Esophagus mucosa (tissue), 1 donor: ENCODE results near the gene SLC6A12. TPM values are rescaled to one million over a fixed set of nuclear protein-coding genes. Genes with fewer than 3 reads are reported as not detected.
A peak's percentile ranks its signal among the peaks of the same experiment; 100 is the strongest.

Experiments
- ATAC-seq: fragments of 200-7000 bp; cut with Tn5 transposase; one replicate; pipeline ENCODE4 v1.9.1; 2020
- total RNA-seq: library from RNA; stranded (reverse); gene quantifications from one replicate; pipeline ENCODE4 v1.2.4, GENCODE V29; 2023
- donor health status: DM: yes; HTN: yes; CAD: no.

Gene SLC6A12
- total RNA-seq, 1 donor from 2014 or later: 0.12 TPM

DNA sequence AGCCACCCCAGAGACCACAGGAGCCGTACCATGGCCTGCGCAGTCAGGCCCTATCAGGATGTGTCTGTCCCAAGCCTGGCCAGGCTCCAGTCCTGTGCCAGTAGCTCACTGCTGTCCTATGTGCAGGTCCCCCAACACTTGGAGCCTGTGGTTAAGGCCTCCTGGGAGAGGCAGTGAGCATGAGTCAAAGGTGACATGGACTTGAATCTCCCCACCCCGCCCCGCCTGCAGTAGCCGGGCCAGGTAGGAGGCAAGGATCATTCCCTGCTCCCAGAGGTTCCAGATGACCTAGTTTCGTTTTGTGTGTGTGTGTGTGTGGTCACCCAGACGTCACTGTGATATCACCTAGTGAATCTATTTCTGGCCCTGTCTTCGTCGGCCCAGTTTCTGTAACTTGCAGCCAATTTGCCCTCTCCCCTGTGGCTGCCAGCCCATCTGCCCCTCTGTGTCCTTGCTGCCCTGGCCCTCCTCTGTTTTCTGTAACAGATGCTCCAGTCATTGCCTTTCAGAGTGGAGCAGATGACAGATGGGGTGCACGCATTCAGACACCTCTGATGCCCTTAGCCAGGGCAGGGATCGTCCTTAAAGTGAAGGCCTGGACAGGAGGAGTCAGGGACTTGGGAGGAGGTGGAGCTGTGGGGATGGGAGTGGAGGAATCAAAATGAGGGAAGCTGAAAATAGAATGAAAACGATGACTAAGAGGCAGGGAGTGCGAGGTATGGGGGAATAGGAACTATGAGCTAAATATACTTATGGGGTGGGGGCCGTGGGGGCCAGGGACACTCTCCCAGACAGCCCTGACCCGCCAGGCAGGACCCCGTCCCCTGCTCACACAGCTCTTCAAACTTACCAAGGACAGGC, 37.4 kb downstream of the SLC6A12 start:
- peak; percentile 60 for ATAC-seq

DNA sequence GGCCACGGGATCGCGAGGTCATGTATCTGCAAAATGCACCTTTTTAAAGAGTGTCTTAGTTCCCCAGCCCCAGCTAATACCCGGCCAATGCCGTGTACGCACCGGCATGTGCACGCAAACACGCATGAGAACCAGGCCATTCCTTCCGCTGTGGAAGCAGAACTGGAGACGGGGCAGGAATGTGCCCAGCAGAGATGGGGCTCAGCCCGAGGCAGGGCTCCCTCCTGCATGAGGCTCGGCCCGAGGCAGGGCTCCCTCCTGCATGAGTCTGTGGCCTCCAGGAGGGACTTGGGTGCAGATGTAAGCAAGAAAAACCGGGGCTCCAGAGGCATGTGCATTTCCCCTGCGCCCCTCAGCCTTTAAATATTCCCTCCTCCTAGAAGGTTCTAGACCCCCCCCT, 38.2 kb downstream of the SLC6A12 start:
- ATAC-seq: no peak

DNA sequence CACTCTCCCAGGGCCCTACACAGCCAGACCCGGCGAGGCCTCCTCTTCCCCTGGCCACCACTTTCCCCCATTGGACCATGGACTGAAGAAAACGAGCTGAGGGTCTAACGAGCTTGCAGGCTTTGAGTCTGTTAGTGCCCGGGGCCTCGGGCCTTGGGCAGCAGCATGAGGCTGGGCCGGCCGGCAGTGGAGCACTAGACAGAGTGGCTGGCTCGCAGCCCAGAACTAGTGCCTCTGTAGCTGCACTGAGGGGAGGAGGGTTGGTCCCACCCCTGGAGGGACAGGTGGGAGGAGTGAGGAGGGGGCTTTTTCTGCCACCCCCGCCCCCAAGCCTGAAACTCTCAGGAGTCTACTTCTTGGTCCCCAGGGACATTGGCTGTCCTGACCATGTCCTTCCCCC, 38.7 kb downstream of the SLC6A12 start:
- ATAC-seq: no peak

DNA sequence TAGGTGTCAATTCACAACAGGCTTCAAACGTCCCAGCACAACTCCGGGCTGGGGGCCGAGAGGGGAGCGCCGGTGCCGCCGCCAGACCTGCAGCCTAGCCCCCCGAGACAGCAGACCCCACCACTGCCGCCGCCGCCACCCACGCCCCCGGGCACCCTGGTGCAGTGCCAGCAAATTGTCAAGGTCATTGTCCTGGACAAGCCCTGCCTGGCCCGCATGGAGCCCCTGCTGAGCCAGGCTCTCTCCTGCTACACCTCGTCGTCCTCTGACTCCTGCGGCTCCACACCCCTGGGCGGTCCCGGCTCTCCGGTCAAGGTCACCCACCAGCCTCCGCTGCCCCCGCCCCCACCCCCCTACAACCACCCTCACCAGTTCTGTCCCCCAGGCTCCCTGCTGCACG, 39.4 kb downstream of the SLC6A12 start:
- no peak for ATAC-seq

DNA sequence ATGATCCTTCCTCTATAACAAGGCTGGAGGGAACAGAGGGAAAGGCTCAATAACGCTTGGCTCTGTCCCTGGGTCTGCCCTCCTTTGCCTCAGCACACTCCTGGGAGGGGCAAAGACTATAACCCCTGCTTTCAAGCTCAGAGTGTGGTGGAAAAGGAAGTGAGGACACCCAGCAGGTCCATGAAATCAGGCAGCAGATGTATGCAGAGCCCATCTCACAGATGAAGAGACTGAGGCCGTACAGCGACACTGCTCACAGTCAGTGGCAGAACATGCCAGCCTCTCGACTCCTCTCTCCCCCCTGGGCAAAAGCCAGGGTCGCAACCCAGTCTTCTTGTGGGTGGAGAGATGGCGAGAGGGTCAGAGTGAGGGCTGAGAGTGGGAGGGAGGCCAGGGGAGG, 39.8 kb downstream of the SLC6A12 start:
- ATAC-seq: no peak

DNA sequence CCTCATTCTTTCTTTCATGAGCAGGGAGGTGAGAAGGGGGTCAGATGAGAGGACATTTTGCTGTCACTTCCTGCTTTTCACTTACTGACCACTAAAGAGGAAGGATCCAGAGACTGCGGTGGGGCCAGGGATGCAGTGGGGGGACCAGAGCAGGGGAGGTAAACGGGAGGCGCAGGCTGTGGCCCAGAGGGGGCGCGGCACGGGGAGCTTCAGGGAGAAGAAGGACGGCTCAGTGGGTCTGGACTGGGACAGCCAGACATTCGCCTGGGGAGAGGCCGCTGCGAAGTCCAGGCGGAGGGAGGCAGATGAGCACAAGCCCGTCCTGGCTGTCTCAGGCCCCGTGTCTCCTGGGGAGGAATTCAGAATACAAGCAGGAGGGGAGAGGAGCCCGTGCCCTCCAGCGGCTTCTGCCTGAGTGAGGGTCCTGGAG, 41.2 kb downstream of the SLC6A12 start:
- no peak for ATAC-seq

DNA sequence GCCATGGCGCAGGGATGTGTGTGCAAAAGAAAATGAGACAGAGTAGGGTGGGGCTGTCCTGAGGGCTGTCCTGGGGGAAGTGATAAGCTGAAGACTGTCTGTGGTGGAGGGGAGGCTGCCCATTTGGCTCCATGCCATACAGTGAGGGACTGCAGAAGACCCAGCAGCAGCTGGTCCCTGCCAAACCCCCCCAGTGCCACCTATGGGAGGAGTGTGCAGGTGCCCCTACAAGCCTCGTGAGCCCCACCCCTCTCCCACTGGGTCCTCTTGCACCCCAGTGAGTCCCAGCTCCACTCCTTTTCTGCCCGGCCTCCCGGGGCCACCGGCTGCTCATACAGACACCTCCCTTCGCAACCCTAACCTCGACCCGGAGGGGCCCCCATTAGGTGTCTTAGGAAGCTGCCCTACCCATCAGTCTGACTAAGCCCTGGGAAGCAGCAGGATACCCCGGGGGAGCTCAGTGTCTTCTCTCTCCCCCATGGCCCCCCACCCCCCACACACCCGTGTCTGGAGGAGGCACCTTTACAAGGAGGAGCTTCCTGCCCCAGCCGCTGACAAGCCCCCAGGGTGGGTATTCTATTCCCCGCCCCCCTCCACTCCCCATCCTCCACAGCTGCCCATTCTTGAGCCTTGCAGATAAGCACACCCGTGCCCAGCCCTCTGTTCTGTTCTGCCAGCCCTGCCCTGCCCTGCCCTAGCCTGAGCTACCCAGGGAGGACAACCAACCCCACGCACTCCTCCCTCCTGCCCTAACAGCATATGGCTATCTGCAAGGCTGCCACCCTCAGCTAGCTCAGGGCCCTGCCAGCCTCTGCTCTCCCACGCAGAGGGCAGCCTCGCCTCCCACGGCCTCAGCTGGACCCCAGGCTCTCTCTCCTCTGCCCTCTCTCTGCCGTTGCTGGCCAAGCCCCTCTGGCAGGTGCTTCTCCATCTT, 41.9 kb downstream of the SLC6A12 start:
- peak; percentile 48 for ATAC-seq

DNA sequence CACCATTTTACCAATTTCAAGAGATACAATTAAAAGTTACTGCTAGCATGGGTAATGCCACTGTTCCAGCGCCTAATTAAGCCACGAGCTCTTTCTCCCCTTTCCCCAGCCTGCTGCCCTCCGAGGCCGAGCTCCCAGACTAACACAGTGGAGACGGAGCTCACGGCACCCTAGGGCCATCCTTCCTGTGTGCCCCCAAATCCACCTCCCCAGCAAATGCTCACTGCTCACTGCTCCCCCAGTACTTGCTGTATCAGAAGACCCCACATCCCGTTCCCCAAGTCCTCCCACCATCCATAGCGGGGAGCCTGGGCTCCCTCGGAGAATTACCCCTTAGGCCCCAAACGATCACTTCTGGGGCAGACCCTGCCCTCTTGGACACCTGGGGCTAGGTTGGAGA, 42.7 kb downstream of the SLC6A12 start:
- no peak for ATAC-seq

DNA sequence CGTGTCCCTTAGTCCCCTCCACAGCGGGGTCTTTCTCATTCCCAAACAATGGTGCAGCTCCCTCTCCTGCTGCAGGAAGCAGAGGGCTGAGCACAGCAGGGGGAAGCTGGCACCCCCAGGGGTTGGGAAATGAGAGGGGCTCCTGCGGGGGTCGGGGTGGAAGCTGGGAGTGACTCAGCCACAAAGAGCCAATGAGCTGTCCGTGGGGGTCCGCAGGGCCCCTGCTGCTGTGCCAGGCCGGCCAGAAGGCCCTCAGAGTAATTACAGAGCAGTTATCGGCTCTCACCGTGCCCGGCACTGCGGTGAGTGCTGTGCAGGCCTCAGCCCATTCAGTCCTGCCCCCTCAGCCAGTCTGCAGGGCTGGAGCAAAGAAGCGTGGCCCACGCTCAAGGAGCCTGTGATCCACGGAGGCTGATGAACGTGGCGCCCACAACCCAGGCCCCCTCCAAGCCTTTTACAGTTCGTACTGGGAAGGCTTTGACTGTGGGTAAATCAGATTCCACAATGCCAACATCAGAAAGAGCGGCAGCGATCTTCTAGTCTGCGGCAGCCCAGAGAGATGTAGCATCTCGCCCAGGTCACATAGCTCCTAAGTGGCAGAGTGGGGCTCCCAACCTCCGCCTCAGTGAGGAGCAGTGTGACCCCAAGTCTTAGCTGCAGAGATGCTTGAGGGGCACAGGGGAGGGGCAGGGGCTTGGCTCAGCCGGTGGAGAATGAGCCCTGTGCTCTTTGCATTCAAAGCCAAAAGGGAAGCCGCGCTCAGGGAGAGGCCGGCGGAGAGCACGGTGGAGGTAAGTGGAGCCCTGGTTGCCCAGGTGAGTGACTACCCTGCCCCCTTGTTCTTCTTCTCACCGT, 43.4 kb downstream of the SLC6A12 start:
- ATAC-seq: no peak

DNA sequence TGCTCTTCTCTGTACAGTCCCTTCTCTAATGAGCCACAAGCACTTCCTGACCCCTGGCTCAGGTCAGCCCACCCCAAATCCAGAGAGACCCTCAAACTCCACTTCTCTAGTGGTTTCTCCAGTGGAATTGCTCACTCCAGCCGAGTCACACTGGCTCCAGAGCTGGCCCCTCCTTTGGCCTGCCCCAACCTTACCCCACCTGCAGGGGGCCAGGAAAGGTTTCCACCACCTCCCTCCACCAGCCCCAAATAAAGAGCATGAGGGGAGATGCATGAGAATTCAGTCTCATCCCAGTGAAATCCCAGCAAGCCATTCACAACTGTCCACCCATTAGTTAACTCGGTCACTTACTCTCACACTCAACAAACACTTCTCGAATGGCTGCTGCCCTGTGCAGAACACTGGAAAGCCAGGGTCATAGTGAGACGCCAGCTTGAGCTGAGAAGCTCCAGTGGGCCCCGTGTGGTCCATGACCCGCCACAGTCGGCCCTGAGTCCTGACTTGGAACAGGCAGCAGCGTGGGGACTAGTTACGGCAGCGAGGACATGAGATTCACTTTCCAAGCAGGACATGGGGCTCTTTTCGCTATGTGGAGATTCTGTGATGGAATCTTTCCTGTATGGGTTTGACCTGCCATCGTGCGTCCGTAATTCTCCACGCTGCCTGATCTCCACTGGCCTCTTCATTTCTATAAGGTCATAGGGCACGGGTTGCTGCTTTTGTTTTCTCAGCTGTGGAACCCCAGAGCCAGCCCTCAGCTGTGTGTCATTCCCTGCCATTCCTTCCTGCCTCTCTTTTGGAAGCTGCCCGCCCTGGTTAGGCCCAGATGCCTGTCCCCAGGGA, 44.2 kb downstream of the SLC6A12 start:
- ATAC-seq: no peak

DNA sequence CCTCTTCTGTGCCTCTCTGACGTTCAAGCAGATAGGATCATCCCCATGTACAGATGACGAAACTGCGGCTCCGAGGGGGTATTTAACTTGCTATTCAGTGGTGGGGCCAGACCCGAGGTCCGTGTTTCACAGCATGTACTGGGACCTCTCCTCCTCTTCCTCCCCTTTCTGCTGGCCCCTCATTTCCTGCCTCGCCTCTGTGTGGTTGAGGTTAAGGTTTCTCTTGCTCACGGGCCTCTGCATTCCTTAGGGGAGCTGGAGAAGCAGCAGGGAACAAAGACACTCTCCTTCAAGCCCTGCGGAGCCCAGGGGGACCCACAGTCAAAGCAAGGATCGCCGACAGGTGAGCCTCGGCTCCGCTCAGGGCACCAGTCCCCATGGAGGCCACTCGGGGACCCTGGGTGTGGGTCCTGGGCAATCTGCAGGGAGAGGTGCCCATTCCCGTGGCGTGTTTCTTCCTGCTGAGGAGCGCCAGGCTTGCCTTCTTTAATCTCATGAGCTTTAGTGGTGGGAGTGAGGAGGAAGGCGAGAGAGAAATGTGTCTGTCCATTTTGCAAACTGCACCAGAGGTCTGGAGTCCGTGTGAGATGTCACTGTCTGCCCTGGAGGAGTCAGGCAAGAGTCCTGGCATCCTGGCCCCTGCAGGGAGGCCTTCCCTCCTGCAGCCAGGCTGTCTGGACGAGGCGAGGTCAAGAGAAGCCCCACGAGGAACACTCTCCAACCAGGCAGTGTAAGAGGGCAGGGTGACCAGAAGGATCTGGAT, 45.0 kb downstream of the SLC6A12 start:
- no peak for ATAC-seq

DNA sequence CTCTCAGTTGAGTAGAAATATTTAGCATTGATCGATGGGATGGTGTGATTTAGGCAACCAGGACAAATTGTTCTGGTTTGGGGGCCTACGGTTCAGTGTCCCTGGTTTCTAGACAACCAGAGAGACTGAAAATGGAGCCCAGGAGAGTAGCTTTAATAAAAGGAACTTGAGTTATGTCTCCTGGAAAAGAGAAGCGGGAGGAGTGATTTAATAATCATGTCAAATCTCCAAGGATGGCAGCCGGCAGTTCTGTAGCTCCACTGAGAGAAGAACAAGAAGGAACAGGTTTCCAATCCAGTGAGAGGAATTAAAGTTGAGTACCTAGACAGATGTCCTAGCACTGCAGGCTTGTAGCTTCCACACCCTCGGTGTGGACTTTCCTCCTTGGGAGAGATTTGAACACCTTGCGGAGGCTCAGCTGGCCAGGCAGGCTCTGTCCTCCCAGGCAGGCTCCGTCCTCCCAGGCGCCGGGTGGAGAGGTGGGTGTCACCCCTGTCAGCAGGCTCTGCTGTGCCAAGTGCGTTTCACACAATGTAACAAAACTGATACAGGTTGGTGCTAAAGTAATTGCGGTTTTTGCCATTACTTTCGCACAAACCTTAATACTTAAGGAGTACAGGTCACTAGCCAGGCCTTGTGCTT, 45.9 kb downstream of the SLC6A12 start:
- peak; percentile 30 for ATAC-seq

DNA sequence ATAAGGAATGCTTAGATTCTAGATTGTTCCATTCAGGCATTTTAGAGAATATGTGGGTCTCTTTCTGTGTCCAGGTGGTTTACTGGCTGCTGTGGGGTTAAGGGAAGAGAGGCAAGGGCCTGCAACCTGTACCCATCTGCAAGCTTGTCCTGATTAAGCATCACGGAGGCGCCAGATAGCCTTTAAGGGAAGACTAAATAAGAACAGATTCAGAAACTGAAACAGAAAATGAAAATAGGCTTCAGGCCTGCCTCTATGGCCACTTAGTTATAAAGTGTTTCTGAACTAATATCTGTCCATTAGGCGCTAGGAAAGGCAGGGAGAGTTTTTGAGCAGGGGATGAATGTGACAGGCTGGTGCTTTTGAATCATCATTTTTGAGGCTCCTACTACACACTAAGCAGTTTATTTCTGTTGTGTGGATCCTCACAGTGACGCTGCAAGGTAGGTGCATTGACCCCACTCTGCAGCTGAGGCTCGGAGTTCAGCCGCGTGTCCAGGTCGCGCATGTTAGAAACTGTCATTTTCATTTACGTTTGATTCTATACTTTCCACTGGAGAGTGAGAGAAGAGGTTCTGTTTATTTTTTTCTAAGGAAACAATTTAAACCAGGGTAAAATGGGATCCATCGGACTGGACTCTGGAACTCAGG, 47.4 kb downstream of the SLC6A12 start:
- no peak for ATAC-seq

DNA sequence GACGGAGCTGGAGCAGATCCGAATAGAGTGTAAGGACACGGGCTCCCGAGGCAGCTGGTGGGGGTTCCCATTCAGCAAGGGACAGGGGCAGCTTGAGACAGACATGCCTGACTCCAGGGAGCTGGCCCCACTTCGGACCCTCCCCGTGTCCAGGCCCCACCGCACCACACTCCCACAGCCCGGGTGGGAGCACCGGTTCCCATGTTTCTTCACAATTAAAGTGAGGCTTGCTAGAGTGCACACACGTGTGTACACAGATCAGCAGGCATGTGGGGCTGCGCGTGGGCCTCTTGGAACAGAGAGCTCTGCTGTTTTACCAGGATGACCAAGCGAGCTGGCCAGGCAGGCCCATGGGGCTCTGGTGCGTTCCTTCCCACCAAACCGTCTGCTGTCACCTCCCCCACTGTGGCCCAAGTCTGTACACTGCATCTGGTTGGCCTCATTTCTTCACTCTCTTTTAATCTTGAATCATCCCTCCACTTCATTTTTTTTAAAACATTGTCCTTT, 48.0 kb downstream of the SLC6A12 start:
- ATAC-seq: no peak

DNA sequence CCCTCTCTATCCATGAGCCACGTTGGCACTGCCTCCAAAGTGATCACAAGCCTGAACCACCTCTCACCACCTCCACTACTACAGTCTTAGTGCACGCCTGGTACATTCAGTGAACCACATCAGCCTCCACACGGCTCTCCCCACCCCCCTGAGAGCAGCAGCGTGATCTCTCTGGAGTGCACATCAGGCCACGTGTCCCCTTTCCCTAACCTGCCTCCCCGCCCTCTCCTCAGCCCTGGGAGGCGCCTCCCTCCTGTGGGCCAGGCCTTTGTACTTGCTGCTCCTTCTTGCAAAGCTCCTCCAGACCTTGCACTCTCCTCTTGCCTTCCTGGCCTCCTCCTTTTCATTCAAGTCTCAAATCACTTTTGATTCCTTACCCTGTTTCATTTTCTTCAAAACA, 49.8 kb downstream of the SLC6A12 start:
- ATAC-seq: peak; percentile 40

DNA sequence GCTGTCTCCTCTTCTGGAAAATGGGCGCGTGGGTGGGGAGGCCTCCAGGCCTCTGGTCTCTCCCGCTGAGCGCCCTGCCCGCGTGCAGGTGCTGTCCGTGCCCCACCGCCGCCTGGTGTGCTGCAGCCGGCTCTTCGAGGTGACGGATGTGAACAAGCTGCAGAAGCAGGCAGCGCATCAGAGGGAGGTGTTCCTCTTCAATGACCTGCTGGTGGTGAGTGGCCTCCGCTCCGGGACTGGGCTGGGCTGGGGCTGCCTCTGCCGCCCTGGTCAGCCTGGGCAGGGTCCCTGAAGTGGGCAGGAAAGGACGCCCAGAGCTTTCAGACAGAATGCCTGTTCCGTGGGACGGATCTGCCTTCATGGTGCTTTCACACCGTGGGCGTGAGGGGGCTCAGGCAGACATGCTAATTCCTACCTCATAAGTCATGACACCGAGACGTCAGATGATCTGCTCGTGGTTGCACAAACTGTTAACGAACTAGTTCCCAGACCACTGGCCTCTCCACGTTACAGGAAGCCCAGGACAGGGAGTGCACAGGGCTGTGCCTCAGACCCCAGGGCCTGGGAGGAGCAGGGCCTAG, 50.5 kb downstream of the SLC6A12 start:
- ATAC-seq: no peak

DNA sequence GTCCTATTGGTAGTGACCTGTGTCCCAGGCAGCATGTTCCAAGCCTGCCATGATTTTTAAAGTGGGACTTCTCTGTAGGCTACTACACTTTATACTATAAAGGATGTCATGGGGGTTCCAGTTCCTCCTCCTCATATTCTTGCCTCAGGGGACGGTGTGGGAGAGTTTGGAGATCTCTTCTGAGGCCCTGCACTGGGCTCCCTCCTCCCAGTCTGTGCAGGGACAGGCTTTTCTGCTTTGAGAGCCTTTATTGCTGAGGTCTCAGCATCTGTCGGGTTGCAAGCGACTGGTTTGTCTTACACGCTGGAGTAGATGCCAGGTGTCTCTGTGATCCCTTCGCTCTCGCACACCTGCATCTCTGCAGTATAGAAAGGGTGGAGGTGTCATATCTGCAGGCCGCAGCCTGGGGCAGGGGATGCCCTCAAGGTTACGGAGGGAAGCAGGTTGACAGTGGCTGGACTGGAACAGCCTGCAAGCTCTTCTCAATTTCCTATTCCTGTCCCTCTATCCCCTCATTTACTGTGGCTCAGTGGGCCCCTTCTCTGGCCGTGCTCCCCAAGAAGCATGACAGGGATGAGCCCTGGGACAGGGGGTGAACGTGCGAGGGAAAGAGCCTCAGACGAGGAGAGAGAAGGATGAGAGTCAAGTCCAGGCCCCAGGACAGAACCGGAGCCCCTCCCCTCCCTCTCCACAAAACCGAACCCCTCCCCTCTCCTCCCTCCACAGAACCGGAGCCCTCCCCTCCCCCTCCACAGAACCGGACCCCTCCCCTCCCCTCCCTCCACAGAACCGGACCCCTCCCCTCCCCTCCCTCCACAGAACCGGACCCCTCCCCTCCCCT, 51.3 kb downstream of the SLC6A12 start:
- ATAC-seq: no peak

DNA sequence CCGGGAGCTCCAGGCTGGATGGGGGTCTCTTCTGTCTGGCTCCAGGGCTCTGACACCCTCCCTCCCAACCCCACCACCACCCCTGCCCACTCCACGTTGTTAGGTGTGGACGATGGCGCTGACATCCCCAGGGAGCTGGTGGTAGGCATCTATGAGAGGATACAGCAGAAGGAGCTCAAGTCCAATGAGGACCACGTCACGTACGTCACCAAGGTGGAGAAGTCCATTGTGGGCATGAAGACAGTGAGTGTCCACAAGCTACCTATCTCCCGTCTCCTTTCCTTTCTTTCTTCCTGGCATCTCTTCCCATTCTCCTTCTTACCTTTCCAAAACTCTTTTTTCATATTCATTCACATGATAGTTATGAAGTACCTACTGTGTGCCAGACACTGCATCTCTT, 52.1 kb downstream of the SLC6A12 start:
- no peak for ATAC-seq
